Brain microvascular endothelial cell (primary cell): ENCODE measurements around the gene FBXL19.

Experiments used
- DNase-seq: peaks from one replicate; pipeline ENCODE4 v3.0.0-alpha.2; 2020
- H3K27ac ChIP-seq: fragments of 250-450 bp; sonication (Bioruptor Pico); 2 replicates; pipeline ENCODE4 v1.5.1; 2020; ENCODE audit warnings: mild to moderate bottlenecking, moderate library complexity
- H3K27me3 ChIP-seq: fragments of 250-450 bp; sonication (Bioruptor Pico); replicated peaks from 2 replicates; pipeline ENCODE4 v1.5.1; 2020; ENCODE audit warnings: mild to moderate bottlenecking
- H3K36me3 ChIP-seq: fragments of 250-450 bp; sonication (Bioruptor Pico); replicated peaks from 2 replicates; pipeline ENCODE4 v1.5.1; 2020; ENCODE audit warnings: mild to moderate bottlenecking
- H3K4me3 ChIP-seq: 2 replicates; pipeline ENCODE4 v1.5.1; 2011; ENCODE audit warnings: low read depth, mild to moderate bottlenecking, control low read depth, low read length, moderate library complexity
- in situ Hi-C: cut with HindIII; loops from 2 replicates; pipeline ENCODE4 v1.10.0; 2017; ENCODE audit warnings: low sequenced_read_pairs, low pct_ligation_motif_present
- TF ChIP-seq, protein P1 (sequence below): IDR thresholded peaks from 2 replicates; pipeline ENCODE4 v1.5.1; 2011; ENCODE audit warnings: low read depth, mild to moderate bottlenecking, moderate library complexity, low read length, control low read depth, inconsistent platforms; ENCODE audit errors: missing control alignments

Gene FBXL19

DNA sequence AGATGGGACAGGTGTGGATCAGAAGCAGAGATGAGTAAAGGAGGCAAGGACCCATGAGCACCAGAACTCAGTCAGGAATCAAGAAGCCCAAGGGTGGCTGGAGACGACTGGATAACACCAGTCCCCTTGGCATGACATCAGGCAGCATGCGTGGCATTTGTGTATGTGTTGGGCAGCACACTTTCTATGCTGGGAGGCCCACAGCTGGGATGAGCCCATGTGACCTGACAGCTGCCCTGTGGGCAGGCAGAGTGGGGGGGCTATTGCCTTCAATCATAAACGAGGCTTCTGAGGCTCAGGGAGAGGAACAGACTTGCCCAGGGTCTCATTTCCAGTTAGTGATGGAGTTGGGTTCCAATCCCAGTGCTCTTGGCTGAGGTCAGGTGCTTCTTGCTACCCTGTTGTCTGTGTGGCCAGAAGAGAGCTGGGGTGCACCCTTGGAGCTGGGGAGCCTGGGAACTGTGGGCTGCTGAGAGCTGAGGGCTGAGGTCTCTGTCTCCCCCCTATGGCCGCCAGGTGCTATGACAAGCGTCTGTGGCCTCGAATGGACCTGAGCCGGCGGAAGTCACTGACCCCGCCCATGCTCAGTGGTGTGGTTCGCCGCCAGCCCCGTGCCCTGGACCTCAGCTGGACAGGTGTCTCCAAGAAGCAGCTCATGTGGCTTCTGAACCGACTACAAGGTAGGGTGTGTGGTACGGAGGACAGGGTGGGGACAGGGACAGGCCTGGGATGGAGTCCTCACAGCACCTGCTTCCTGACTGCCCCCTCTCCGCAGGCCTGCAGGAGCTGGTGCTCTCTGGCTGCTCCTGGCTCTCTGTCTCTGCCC is 18.4 kb downstream of the FBXL19 start:
- H3K4me3 ChIP-seq = no peak overlapping the region
- TF ChIP-seq, protein P1, sequence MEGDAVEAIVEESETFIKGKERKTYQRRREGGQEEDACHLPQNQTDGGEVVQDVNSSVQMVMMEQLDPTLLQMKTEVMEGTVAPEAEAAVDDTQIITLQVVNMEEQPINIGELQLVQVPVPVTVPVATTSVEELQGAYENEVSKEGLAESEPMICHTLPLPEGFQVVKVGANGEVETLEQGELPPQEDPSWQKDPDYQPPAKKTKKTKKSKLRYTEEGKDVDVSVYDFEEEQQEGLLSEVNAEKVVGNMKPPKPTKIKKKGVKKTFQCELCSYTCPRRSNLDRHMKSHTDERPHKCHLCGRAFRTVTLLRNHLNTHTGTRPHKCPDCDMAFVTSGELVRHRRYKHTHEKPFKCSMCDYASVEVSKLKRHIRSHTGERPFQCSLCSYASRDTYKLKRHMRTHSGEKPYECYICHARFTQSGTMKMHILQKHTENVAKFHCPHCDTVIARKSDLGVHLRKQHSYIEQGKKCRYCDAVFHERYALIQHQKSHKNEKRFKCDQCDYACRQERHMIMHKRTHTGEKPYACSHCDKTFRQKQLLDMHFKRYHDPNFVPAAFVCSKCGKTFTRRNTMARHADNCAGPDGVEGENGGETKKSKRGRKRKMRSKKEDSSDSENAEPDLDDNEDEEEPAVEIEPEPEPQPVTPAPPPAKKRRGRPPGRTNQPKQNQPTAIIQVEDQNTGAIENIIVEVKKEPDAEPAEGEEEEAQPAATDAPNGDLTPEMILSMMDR = peak; percentile 95
- DNase-seq = peak; percentile 70
- H3K27me3 ChIP-seq = no peaks in the 10 kb centered on the region
- H3K36me3 ChIP-seq = peaks cover 32% of the 10 kb centered on the region
- in situ Hi-C loops = loop anchor here (25.0 kb wide), 1 partner anchor 520 kb away; the partner anchor contains the start of genes ARMC5 and TGFB1I1
- H3K27ac ChIP-seq = no peak overlapping the region

DNA sequence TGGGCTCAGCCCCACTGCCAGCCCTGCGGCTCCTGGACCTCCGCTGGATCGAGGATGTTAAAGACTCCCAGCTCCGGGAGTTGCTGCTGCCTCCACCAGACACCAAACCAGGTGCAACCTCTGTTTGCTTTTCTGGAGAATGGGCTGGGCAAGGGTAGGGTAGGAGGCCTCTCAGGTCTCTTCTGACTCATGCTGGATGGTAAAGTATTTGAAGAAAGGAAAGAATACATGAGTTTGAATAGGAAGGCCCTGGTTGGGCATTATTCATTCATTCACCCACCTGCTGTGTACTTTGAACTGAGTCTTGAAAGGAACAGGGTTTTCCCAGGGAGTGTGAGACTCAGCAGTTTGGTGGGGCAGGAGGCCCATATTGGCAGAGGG is 19.0 kb downstream of the FBXL19 start:
- no peaks in the 10 kb centered on the region for H3K27me3 ChIP-seq
- H3K27ac ChIP-seq = no peak overlapping the region
- TF ChIP-seq, protein P1 = no peak
- no peak overlapping the region for H3K4me3 ChIP-seq
- H3K36me3 ChIP-seq = peaks cover 27% of the 10 kb centered on the region
- in situ Hi-C loops = loop anchor here (25.0 kb wide), 1 partner anchor 520 kb away; the partner anchor contains the start of genes ARMC5 and TGFB1I1
- no peak for DNase-seq

DNA sequence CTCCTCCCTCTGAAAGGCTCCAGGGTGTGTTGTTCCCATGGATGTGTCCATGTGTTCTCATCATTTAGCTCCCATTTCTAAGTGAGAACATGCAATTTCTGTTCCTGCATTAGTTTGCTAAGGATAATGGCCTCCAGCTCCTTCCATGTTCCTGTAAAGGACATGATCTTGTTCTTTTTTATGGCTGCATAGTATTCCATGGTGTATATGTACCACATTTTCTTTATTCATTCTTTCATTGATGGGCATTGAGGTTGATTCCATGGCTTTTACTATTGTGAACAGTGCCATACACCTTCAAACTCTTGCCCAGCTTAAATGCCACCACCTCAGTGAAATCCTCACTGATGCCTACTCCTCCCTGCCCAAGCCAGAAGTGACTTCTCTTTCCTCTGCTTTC is 21.0 kb downstream of the FBXL19 start:
- TF ChIP-seq, protein P1 = no peak
- no peak overlapping the region for H3K27ac ChIP-seq
- H3K36me3 ChIP-seq = peaks cover 27% of the 10 kb centered on the region
- H3K27me3 ChIP-seq = no peaks in the 10 kb centered on the region
- in situ Hi-C loops = loop anchor here (25.0 kb wide), 1 partner anchor 518 kb away; the partner anchor contains the start of genes ARMC5 and TGFB1I1
- H3K4me3 ChIP-seq = no peak overlapping the region
- DNase-seq = no peak

DNA sequence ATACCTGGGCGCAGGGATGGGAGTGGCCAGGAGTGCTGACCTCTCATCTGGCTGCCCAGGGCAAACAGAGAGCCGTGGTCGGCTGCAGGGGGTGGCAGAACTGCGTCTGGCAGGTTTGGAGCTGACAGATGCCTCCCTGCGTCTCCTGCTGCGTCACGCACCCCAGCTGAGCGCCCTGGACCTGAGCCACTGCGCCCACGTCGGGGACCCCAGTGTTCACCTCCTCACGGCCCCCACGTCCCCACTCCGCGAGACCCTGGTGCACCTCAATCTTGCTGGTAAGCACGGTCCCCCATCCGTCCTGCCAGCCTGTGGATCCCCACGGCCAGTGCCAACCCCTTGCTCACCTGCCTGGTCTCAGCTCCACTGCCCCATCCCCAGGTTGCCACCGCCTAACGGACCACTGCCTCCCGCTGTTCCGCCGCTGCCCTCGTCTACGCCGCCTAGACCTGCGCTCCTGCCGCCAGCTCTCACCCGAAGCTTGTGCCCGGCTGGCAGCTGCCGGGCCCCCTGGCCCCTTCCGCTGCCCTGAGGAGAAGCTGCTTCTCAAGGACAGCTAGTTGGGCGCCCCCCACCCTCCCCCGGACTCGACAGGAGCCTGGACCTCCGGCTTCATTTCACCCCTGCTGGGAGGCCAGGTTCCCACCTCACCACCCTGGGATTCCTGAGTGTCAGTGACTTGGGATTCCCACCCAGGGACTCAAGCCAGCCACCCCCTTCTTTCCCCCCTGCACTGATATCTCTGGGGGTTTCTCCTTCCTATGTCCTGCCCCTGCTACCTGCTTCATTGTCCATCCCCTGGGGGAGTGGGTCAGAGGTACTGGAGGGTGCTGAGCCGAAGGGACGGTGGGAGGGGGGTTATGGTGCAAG is 23.5 kb downstream of the FBXL19 start:
- no peak for DNase-seq
- TF ChIP-seq, protein P1 = no peak
- Histone ChIP-seq H3K27ac (no peak overlapping the region), H3K4me3 (no peak overlapping the region), H3K36me3 (peaks cover 20% of the 10 kb centered on the region), H3K27me3 (no peaks in the 10 kb centered on the region)
- in situ Hi-C loops = loop anchor here (25.0 kb wide), 1 partner anchor 515 kb away; the partner anchor contains the start of genes ARMC5 and TGFB1I1

DNA sequence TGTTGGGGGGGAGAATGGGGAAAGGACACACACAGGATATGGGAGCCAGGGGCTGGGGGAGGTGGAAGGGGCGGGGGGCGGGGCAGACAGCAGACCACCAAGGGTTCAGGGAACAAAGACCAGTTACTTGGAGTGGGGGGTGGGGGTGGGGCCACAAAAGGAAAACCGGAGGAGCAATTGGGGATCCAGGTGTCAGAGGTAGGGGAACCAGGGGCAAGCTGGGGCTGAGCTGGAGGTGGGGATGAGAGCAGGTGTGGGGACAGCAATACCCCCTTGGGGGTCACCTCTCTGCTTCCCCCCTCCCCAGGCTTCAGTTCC is 24.1 kb downstream of the FBXL19 start:
- H3K27ac ChIP-seq = no peak overlapping the region

More for the DNA sequence above, 24.1 kb downstream of the FBXL19 start:
- TF ChIP-seq, protein P1 = no peak
- Histone ChIP-seq H3K27me3 (no peaks in the 10 kb centered on the region), H3K4me3 (no peak overlapping the region), H3K36me3 (peaks cover 15% of the 10 kb centered on the region)
- no peak for DNase-seq
- in situ Hi-C loops = loop anchor here (25.0 kb wide), 1 partner anchor 515 kb away; the partner anchor contains the start of genes ARMC5 and TGFB1I1
